VCaP (cell line): ENCODE data around the gene LIN28B.
"Not testable (repeated sequence)": the region's sequence is repeated elsewhere in the genome, so short reads cannot be mapped to it uniquely, and the experiment has no call there.

Experiments
- H3K27ac ChIP-seq: fragments of 450-650 bp; 2 replicates; pipeline ENCODE4 v1.5.1; 2017
- TF ChIP-seq, protein P1 (sequence below): fragments of 450-650 bp; conservative IDR thresholded peaks from 2 replicates; pipeline ENCODE4 v1.5.1; 2017; ENCODE audit warnings: mild to moderate bottlenecking, moderate library complexity

LIN28B gene

DNA sequence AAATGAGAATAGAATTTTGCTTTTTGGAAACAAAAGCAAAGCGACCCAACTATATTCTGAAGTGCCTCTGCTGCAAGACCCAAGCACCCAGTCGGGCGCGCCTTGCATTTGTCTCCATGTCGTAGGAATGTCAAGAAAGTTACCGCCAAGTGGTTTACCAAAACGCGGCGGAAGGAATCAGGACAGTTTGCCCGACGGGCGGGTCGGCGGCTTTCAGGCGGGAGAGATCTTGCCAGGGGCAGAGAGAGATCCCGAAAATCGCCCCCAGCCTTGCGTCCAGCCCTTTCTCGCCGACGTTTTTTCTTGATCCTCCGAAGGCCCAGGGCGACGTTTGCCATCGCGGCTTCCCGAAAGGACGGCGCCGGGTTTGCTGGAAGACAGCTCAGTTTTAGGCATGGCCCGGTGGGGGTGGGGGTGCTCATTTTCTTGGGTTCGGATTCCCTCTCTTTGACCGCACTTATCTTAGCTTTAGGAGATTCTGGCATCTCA lies 4.0 kb upstream of the LIN28B start:
- TF ChIP-seq, protein P1, sequence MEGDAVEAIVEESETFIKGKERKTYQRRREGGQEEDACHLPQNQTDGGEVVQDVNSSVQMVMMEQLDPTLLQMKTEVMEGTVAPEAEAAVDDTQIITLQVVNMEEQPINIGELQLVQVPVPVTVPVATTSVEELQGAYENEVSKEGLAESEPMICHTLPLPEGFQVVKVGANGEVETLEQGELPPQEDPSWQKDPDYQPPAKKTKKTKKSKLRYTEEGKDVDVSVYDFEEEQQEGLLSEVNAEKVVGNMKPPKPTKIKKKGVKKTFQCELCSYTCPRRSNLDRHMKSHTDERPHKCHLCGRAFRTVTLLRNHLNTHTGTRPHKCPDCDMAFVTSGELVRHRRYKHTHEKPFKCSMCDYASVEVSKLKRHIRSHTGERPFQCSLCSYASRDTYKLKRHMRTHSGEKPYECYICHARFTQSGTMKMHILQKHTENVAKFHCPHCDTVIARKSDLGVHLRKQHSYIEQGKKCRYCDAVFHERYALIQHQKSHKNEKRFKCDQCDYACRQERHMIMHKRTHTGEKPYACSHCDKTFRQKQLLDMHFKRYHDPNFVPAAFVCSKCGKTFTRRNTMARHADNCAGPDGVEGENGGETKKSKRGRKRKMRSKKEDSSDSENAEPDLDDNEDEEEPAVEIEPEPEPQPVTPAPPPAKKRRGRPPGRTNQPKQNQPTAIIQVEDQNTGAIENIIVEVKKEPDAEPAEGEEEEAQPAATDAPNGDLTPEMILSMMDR = no peak
- no peak overlapping the region for H3K27ac ChIP-seq

GRCh38 chr6:104953400-104954189 lies 3.3 kb upstream of the LIN28B start:
- not testable (repeated sequence) for H3K27ac ChIP-seq

DNA sequence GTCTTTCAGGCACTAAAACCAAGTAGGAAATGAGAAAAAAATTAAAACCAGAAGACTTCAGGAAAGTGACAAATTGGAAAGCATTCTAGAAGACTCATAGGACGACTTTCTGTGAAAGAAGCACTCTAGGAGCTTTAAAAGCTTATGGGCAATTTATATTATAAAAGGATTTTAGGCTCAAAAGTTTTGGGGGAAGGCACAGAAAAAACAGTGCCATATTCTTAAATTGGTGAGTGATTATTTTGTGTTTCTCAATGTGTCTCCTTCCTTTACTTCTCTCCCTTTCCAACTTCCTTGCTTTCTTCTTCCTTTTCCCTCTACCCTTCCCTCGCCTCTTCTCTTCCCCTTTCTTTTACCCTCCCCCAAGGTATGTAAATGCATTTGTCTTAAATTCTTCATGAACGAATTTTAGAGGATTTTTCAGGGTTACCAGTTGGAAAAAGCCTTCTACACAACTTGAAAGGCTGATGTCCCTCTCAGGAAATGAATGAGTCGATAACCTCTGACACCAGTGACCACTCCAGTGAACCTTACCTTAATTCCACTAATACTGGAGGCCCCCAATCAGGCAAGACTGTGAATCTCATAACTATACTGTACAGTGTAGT lies 2.6 kb upstream of the LIN28B start:
- H3K27ac ChIP-seq = no peak overlapping the region
- TF ChIP-seq, protein P1 = no peak

GRCh38 chr6:104955491-104955890 lies 1.4 kb upstream of the LIN28B start:
- TF ChIP-seq, protein P1 = no peak
- no peak overlapping the region for H3K27ac ChIP-seq

GRCh38 chr6:104955927-104956730 lies 778 bp upstream of the LIN28B start:
- no peak overlapping the region for H3K27ac ChIP-seq
- TF ChIP-seq, protein P1 = no peak

GRCh38 chr6:104957301-104958177 lies 632 bp downstream of the LIN28B start:
- TF ChIP-seq, protein P1 = no peak
- H3K27ac ChIP-seq = no peak overlapping the region

DNA sequence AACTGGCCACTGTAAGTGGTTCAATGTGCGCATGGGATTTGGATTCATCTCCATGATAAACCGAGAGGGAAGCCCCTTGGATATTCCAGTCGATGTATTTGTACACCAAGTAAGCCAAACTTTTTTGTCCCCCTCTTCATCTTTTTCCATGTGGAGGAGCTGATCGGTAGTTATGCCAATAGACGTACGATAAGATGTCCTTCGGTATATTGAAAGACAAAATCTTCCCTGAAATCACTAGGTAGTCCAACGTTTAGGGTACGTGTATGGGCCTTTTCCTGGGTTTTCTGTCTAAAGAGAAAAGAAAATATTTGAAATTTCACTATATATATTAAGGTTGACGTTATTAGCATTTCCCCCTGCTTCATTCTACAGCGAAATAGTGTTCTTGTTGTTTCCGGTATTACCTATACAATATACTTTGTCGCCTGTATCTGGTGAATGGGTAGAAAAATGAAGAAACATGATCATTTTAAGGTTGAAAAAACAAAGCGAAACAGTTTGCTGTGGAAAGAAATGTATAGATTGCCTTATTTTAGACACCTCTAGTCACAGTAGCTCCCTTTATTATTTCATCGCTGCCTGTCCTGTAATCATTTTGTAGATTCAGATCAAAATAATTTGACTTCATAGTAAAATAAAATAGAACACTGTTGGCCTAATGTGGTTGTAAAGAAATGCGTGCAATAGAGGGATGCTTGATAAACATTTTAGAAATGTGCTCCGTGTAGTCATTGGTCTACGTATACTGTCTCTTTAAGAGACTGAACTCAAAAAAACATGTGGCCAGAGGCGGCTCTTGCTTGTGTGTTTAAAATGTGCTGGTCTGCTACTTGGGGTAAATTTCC lies 1.5 kb downstream of the LIN28B start:
- peak overlapping the region; percentile 51 for H3K27ac ChIP-seq
- TF ChIP-seq, protein P1 = no peak
